Mononuclear cell (primary cell): ENCODE data around the gene TRPV2. TPM values are rescaled to one million over a fixed set of nuclear protein-coding genes. Genes with fewer than 3 reads are reported as not detected.
A peak's percentile ranks its signal among the peaks of the same experiment; 100 is the strongest.
"Not testable (repeated sequence)": the region's sequence is repeated elsewhere in the genome, so short reads cannot be mapped to it uniquely, and the experiment has no call there.

Source experiments
- H3K27me3 ChIP-seq: 2 replicates; pipeline ENCODE4 v1.6.0; 2011; ENCODE audit warnings: low read length, control low read depth; ENCODE audit not compliant: insufficient read depth
- H3K4me1 ChIP-seq: 2 replicates; pipeline ENCODE4 v1.5.1; 2011; ENCODE audit warnings: mild to moderate bottlenecking, low read length, control low read depth; ENCODE audit not compliant: insufficient read depth
- H3K4me3 ChIP-seq: 2 replicates; pipeline ENCODE4 v1.5.1; 2011; ENCODE audit warnings: mild to moderate bottlenecking, low read length, moderate library complexity
- H3K9me3 ChIP-seq: 2 replicates; pipeline ENCODE4 v1.5.1; 2011; ENCODE audit warnings: low read depth, mild to moderate bottlenecking, control low read depth, low read length
- total RNA-seq: library from RNA; depleted of rRNA; stranded (reverse); fragments of >200 nt; gene quantifications from one replicate; pipeline ENCODE4 v1.2.3, GENCODE V29; 2012

TRPV2 gene
- total RNA-seq, 1 donor: 23.1 TPM

GRCh38 chr17:16439303-16439791 is 24.0 kb downstream of the TRPV2 start:
- Histone ChIP-seq H3K9me3 (no peaks in the 10 kb centered on the region), H3K27me3 (no peaks in the 10 kb centered on the region), H3K4me3 (peak overlapping the region; percentile 81), H3K4me1 (peaks cover 49% of the 10 kb centered on the region)

- H3K4me1 ChIP-seq: peaks cover 49% of the 10 kb centered on the region
- peak overlapping the region; percentile 81 for H3K4me3 ChIP-seq
- H3K9me3 ChIP-seq: no peaks in the 10 kb centered on the region
- no peaks in the 10 kb centered on the region for H3K27me3 ChIP-seq
These were observed 24.5 kb downstream of the TRPV2 start for GRCh38 chr17:16439811-16440351.

DNA sequence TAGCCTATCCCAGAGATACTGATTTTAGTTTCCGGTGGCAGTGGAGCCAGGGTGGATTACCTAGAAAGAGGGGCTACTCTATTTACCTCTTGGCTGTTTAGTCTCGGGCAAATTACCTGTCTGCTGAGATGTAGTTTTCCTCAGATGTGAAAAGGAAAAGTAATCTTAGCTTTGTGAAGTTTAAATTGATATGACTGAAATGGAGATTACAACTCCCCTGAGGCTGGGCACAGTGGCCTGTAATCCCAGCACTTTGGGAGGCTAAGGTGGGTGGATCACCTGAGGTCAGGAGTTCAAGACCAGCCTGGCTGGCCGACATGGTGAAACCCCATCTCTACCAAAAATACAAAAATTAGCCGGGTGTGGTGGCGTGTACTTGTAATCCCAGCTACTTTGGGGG is 25.0 kb downstream of the TRPV2 start:
- not testable (repeated sequence) for H3K9me3 ChIP-seq, H3K27me3 ChIP-seq
- peaks cover 49% of the 10 kb centered on the region for H3K4me1 ChIP-seq
- peak overlapping the region; percentile 81 for H3K4me3 ChIP-seq

DNA sequence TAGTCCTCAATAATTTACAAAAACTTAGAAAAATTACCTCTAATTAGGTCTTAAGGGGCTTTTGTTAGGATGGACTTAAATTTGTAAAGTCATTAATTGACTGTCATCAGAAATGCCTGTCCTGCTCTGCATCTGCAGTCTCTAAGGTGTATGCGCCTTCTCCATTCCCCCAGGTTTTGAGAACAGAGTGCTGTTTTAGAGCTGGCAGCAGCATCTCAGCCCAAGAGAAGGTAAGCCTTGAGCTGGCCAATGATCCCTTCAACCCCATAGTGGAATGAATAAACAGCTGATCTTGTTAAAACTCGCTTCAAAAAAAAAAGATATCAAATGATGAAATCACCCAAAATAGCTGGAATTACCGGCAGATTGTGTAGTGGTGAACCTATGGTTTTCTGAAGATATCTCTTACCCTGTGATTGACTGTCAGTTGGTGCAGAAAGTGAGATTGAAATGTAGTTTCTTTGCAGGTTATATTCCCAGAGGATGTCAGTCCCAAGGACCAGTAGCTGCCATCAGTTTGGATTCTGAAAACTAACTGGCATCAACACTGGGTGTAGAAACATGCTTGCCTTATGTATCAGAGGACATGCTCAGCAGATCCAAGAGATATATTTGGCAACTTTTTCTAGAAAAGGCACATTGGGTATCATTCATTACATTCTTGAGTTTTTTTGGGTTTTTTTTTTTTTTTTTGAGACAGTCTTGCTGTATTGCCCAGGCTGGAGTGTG is 25.7 kb downstream of the TRPV2 start:
- Histone ChIP-seq H3K27me3 (no peaks in the 10 kb centered on the region), H3K4me3 (no peak overlapping the region), H3K9me3 (no peaks in the 10 kb centered on the region), H3K4me1 (peaks cover 49% of the 10 kb centered on the region)

DNA sequence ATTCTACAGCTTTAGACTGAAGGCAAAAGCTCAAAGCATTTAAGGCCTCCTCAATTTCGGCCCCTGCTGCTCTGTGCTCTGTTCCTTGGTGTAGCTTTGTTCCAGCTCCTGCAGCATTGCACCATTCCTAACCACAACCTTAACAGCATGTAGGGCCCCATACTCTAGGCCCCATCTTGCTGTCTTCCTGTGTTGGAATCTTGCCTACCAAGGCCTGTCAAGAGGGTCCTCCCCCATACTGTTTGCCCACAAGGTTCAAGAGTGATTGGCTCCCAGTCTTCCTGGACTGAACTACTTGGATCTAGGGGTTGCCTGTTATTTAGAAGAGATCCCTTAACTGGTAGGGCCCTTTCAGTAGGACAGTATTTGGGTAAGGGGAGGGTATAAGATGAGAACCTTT is 26.8 kb downstream of the TRPV2 start:
- Histone ChIP-seq H3K27me3 (no peaks in the 10 kb centered on the region), H3K4me1 (peaks cover 49% of the 10 kb centered on the region), H3K4me3 (no peak overlapping the region), H3K9me3 (no peaks in the 10 kb centered on the region)

DNA sequence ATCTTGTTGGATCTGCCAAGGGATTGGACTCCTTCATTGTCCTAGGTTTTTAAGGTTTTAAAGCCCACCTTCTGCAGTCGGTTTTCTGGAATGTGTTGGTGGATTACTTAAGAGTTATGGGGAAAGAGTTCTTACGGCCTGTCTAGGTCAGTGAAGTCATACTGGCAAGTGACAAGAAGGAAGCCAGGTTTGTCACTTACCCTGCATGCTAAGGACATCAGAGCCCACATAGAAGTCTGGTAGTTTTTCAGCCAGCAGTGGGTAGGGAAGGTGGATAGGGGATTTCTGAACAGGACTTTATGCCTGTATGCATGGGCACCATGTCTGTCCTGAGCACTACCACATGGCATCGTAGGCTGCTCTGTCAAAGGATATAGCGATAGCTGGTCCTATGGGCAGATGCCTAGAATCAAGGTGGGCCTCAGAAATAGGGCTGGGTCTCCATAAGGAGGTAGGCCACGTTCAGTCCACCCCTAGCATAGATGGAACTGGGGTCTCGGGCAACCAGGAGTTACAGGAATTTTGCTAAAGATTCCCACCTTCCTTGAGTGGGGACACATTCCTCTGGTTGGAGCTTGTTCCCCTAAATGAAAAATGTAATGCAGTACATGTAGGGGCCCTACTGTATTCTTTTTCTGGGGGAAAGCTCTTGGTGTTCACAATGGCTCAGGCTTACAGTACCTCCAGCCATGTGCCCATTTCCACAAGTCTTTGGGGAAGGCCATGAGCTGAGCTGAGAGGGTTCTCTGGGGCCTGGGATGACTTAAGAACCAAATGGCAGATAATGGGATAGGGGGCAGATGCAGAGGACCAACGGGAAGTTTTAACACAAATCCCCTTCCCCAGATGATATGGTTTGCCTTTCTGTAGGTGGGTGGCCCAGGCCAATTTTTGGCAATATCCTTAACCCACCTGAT is 27.5 kb downstream of the TRPV2 start:
- Histone ChIP-seq H3K9me3 (no peaks in the 10 kb centered on the region), H3K27me3 (no peaks in the 10 kb centered on the region), H3K4me3 (no peak overlapping the region), H3K4me1 (peaks cover 49% of the 10 kb centered on the region)

GRCh38 chr17:16443511-16444257 is 28.3 kb downstream of the TRPV2 start:
- H3K27me3 ChIP-seq: no peaks in the 10 kb centered on the region
- H3K4me3 ChIP-seq: no peak overlapping the region
- no peaks in the 10 kb centered on the region for H3K9me3 ChIP-seq
- peaks cover 43% of the 10 kb centered on the region for H3K4me1 ChIP-seq

GRCh38 chr17:16444258-16444886 is 29.0 kb downstream of the TRPV2 start:
- H3K4me3 ChIP-seq: no peak overlapping the region
- peaks cover 40% of the 10 kb centered on the region for H3K4me1 ChIP-seq
- no peaks in the 10 kb centered on the region for H3K27me3 ChIP-seq
- H3K9me3 ChIP-seq: no peaks in the 10 kb centered on the region

- peaks cover 19% of the 10 kb centered on the region for H3K4me1 ChIP-seq
- no peaks in the 10 kb centered on the region for H3K9me3 ChIP-seq
- H3K4me3 ChIP-seq: no peak overlapping the region
- no peaks in the 10 kb centered on the region for H3K27me3 ChIP-seq
These were observed 31.1 kb downstream of the TRPV2 start for GRCh38 chr17:16446338-16446983.

GRCh38 chr17:16447676-16448075 is 32.3 kb downstream of the TRPV2 start:
- Histone ChIP-seq H3K4me1 (peaks cover 7% of the 10 kb centered on the region), H3K4me3 (no peak overlapping the region), H3K27me3 (no peaks in the 10 kb centered on the region), H3K9me3 (no peaks in the 10 kb centered on the region)

DNA sequence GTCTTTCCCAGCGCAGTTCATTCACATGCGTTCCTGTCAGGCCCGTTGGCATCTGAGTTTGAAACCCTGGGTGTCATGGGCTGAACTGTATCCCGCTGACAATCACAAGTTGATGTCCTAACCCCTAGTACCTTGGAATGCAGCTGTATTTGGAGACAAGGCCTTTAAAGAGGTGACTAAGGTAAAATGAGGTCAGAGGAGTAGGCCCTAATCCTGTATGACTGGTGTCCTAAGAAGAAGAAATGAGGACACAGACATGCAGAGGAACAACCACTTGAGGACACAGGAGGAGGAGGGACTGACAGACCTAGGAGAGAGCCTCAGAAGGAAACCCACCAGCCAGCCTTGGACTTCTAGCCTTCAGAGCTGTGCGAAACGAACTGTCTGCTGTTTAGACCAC is 33.1 kb downstream of the TRPV2 start:
- Histone ChIP-seq H3K4me3 (no peak overlapping the region), H3K9me3 (no peaks in the 10 kb centered on the region), H3K4me1 (no peaks in the 10 kb centered on the region), H3K27me3 (no peaks in the 10 kb centered on the region)

GRCh38 chr17:16449121-16449570 is 33.8 kb downstream of the TRPV2 start:
- Histone ChIP-seq H3K27me3 (no peaks in the 10 kb centered on the region), H3K4me1 (no peaks in the 10 kb centered on the region), H3K9me3 (no peaks in the 10 kb centered on the region), H3K4me3 (no peak overlapping the region)

- no peaks in the 10 kb centered on the region for H3K4me1 ChIP-seq
- H3K9me3 ChIP-seq: no peaks in the 10 kb centered on the region
- H3K27me3 ChIP-seq: no peaks in the 10 kb centered on the region
- no peak overlapping the region for H3K4me3 ChIP-seq
These were observed 34.7 kb downstream of the TRPV2 start for GRCh38 chr17:16450028-16450427.

GRCh38 chr17:16452268-16452667 is 36.9 kb downstream of the TRPV2 start:
- H3K9me3 ChIP-seq, H3K4me3 ChIP-seq, H3K27me3 ChIP-seq, H3K4me1 ChIP-seq: not testable (repeated sequence)
